HG02610 (cell line): ENCODE measurements around the gene RABGAP1.

Source experiments
- ATAC-seq: cut with Tn5 transposase; IDR thresholded peaks from one replicate; pipeline ENCODE4 v1.9.1; 2021; ENCODE audit warnings: mild to moderate bottlenecking, moderate library complexity; ENCODE audit not compliant: unreplicated experiment

RABGAP1 gene

GRCh38 chr9:123107639-123108285 lies 166.9 kb downstream of the RABGAP1 start:
- ATAC-seq = no peak

- ATAC-seq = no peak
Observed at GRCh38 chr9:123108976-123109375, 168.2 kb downstream of the RABGAP1 start.

- no peak for ATAC-seq
Observed at GRCh38 chr9:123109540-123110279, 168.9 kb downstream of the RABGAP1 start.

- ATAC-seq = no peak
Observed at GRCh38 chr9:123111427-123112014, 170.7 kb downstream of the RABGAP1 start.

- no peak for ATAC-seq
Observed at GRCh38 chr9:123112015-123112975, 171.5 kb downstream of the RABGAP1 start.

GRCh38 chr9:123113185-123113584 lies 172.4 kb downstream of the RABGAP1 start:
- ATAC-seq = no peak

GRCh38 chr9:123115146-123115913 lies 174.5 kb downstream of the RABGAP1 start:
- no peak for ATAC-seq

- ATAC-seq = no peak
Observed at GRCh38 chr9:123116036-123116435, 175.2 kb downstream of the RABGAP1 start.

- no peak for ATAC-seq
Observed at GRCh38 chr9:123119566-123119965, 178.7 kb downstream of the RABGAP1 start.

- ATAC-seq = no peak
Observed at GRCh38 chr9:123120131-123120530, 179.3 kb downstream of the RABGAP1 start.

- ATAC-seq = no peak
Observed at GRCh38 chr9:123120953-123121352, 180.1 kb downstream of the RABGAP1 start.

GRCh38 chr9:123121457-123121856 lies 180.6 kb downstream of the RABGAP1 start:
- ATAC-seq = no peak

GRCh38 chr9:123127512-123128075 lies 186.8 kb downstream of the RABGAP1 start:
- no peak for ATAC-seq

GRCh38 chr9:123128591-123128990 lies 187.8 kb downstream of the RABGAP1 start:
- ATAC-seq = no peak

GRCh38 chr9:123129423-123129822 lies 188.6 kb downstream of the RABGAP1 start:
- no peak for ATAC-seq

GRCh38 chr9:123131258-123131657 lies 190.4 kb downstream of the RABGAP1 start:
- no peak for ATAC-seq

- ATAC-seq = no peak
Observed at GRCh38 chr9:123131993-123132392, 191.2 kb downstream of the RABGAP1 start.

GRCh38 chr9:123132696-123133095 lies 191.9 kb downstream of the RABGAP1 start:
- ATAC-seq = no peak

- no peak for ATAC-seq
Observed at GRCh38 chr9:123135430-123135829, 194.6 kb downstream of the RABGAP1 start.

GRCh38 chr9:123138163-123138562 lies 197.3 kb downstream of the RABGAP1 start:
- no peak for ATAC-seq
